Mammary epithelial cell (primary cell): ENCODE results near the gene CERKL.

Experiments
- CTCF ChIP-seq, 2 donors: IDR thresholded peaks in 1 of 2; conservative IDR thresholded peaks in 1 of 2; 2 replicates each; pipeline ENCODE4 v1.5.1; 2011 to 2012; ENCODE audit warnings: inconsistent platforms in 2 of 2, low read length in 2 of 2, mild to moderate bottlenecking in 2 of 2, control low read depth in 1 of 2, low read depth in 1 of 2; ENCODE audit not compliant: insufficient read depth in 1 of 2; ENCODE audit errors: extremely low read depth in 1 of 2
- EZH2 ChIP-seq: IDR thresholded peaks from 2 replicates; pipeline ENCODE4 v1.6.1; 2012; ENCODE audit warnings: low read length, inconsistent platforms, borderline replicate concordance

GRCh38 chr2:181596556-181596955 lies 60.3 kb downstream of the CERKL start:
- TF ChIP-seq CTCF (conservative IDR thresholded peaks at IDR 0.05 in 1 of 2, IDR thresholded peaks at IDR 0.05 in 1 of 2; ENCODE audit: extremely low read depth in 1 of 2, insufficient read depth in 1 of 2, low read depth in 1 of 2, low read length in 2 of 2) = no peak
- TF ChIP-seq EZH2 = no peak
